ENCODE results near the gene NTNG1. TPM values are rescaled to one million over a fixed set of nuclear protein-coding genes. Genes with fewer than 3 reads are reported as not detected.

The NTNG1 gene
- total and polyA plus RNA-seq, 10 of the 15 experiments (the other 5 are each of a cell fraction or from before 2014, with no cell fraction given) = 0.18 to 2.3 (median 1.1) TPM; not detected in 1

DNA sequence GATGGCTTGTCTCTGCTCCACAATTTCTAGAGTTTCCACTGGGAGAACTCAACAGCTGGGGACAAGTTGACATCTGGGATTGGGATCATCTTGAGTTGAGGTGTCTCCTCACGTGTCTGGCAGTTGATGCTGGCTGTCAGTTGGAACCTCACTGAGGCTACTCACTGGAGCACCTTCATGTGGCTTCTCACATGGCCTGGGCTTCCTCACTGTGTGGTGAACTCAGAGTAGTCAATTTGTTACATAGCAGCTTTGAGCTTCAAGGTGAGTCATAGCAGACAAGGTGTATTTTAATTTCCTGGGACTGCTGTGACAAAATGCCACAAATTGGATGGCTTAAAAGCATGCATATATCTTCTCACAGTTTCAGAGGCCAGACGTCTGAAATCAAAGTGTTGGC is 44.0 kb downstream of the NTNG1 start (continued):
- TF ChIP-seq ZBED1 (IDR thresholded peaks at IDR 0.05; ENCODE audit: borderline replicate concordance) (no peak), CHD4 (IDR thresholded peaks at IDR 0.05) (no peak), ELK1 (IDR thresholded peaks at IDR 0.05; ENCODE audit: low read depth, low read length) (no peak), PAX8 (IDR thresholded peaks at IDR 0.05) (no peak), STAT3 (IDR thresholded peaks at IDR 0.05; ENCODE audit: low read depth, low read length) (no peak), MEF2A (IDR thresholded peaks at IDR 0.05; ENCODE audit: insufficient read depth, low read depth, low read length) (no peak), ZNF274 (IDR thresholded peaks at IDR 0.05; ENCODE audit: insufficient read depth, insufficient read length) (no peak)
- TF ChIP-seq, protein P1, sequence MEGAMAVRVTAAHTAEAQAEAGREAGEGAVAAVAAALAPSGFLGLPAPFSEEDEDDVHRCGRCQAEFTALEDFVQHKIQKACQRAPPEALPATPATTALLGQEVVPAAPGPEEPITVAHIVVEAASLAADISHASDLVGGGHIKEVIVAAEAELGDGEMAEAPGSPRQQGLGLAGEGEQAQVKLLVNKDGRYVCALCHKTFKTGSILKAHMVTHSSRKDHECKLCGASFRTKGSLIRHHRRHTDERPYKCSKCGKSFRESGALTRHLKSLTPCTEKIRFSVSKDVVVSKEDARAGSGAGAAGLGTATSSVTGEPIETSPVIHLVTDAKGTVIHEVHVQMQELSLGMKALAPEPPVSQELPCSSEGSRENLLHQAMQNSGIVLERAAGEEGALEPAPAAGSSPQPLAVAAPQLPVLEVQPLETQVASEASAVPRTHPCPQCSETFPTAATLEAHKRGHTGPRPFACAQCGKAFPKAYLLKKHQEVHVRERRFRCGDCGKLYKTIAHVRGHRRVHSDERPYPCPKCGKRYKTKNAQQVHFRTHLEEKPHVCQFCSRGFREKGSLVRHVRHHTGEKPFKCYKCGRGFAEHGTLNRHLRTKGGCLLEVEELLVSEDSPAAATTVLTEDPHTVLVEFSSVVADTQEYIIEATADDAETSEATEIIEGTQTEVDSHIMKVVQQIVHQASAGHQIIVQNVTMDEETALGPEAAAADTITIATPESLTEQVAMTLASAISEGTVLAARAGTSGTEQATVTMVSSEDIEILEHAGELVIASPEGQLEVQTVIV (IDR thresholded peaks at IDR 0.05; ENCODE audit: borderline replicate concordance, partially characterized antibody) = no peak

GRCh38 chr1:107187399-107187798 is 46.6 kb downstream of the NTNG1 start:
- TF ChIP-seq PML (IDR thresholded peaks at IDR 0.05; ENCODE audit: low read length) (no peak), KLF5 (IDR thresholded peaks at IDR 0.05; ENCODE audit: partially characterized antibody) (no peak), MYB (IDR thresholded peaks at IDR 0.05; ENCODE audit: borderline replicate concordance, low read depth, low read length) (no peak), SIX5 (IDR thresholded peaks at IDR 0.05; ENCODE audit: low read depth, low read length, severe bottlenecking) (no peak), FOXM1 (IDR thresholded peaks at IDR 0.05; ENCODE audit: low read depth, low read length) (no peak), ZBTB40 (IDR thresholded peaks at IDR 0.05; ENCODE audit: borderline replicate concordance) (no peak)
- TF ChIP-seq, protein P2, sequence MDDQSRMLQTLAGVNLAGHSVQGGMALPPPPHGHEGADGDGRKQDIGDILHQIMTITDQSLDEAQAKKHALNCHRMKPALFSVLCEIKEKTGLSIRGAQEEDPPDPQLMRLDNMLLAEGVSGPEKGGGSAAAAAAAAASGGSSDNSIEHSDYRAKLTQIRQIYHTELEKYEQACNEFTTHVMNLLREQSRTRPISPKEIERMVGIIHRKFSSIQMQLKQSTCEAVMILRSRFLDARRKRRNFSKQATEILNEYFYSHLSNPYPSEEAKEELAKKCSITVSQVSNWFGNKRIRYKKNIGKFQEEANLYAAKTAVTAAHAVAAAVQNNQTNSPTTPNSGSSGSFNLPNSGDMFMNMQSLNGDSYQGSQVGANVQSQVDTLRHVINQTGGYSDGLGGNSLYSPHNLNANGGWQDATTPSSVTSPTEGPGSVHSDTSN (IDR thresholded peaks at IDR 0.05; ENCODE audit: insufficient replicate concordance, low read depth, low read length) = no peak
- POLR2A ChIA-PET = no interaction called here
- WGBS (ENCODE audit: insufficient coverage, insufficient replicate concordance, low lambda C conversion rate, missing lambda C conversion rate) = 12% methylated on average over 3 of the region's 3 CpGs
- RAD21 ChIA-PET (ENCODE audit: unreplicated experiment) = no interaction called here
- DNase-seq (ENCODE audit: low read depth, low spot score) = no peak
- FAIRE-seq = no peak
- Histone ChIP-seq H3K36me3 (ENCODE audit: control insufficient read depth in 2 of 2, insufficient read depth in 2 of 2, low read length in 1 of 2) (no peaks in the 10 kb centered on the region), H3K9me3 (replicated peaks; ENCODE audit: control insufficient read depth, insufficient read depth, low read length) (no peaks in the 10 kb centered on the region), H3K79me2 (ENCODE audit: control insufficient read depth, insufficient read depth, low read length) (no peaks in the 10 kb centered on the region), H3K4me2 (ENCODE audit: control insufficient read depth, insufficient read depth) (no peak overlapping the region), H3K9ac (ENCODE audit: control insufficient read depth, insufficient read depth, low read length) (no peak overlapping the region), H2AFZ (ENCODE audit: control insufficient read depth, low read depth, low read length) (no peak overlapping the region), H3K4me1 (ENCODE audit: control insufficient read depth, insufficient read depth, low read length) (no peaks in the 10 kb centered on the region), H4K20me1 (ENCODE audit: control insufficient read depth, insufficient read depth) (no peaks in the 10 kb centered on the region), H3K4me3 (no peak overlapping the region), H3K27ac (ENCODE audit: control insufficient read depth, insufficient read depth) (no peak overlapping the region), H3K27me3 (replicated peaks in 1 of 2; ENCODE audit: control insufficient read depth in 2 of 2, insufficient read depth in 2 of 2, low read length in 1 of 2) (no peaks in the 10 kb centered on the region)
- no TSS peak for BruUV-seq (replicated peaks)
- CTCF ChIA-PET = interaction anchor here (2.5 kb wide), 1 partner anchor 10 kb away, joined by 13 read pairs; no protein-coding TSS in a partner anchor
- no peak for ATAC-seq
- SMC1A ChIA-PET (ENCODE audit: uncharacterized antibody, unreplicated experiment) = interaction anchor here (1.3 kb wide), 1 partner anchor 23 kb away, joined by 3 read pairs; no protein-coding TSS in a partner anchor
- in situ Hi-C loops (cut with MboI) = no loop called here
- intact Hi-C loops (cut with micrococcal nuclease; ENCODE audit: unreplicated experiment) = no loop called here
